Measurements from ENCODE around the gene BTBD19.

GRCh38 chr1:44846985-44847384, 38.7 kb downstream of the BTBD19 start:
- TF ChIP-seq CTCF (IDR thresholded peaks at IDR 0.05) (no peak), EZH2 (IDR thresholded peaks at IDR 0.05) (no peak), EZH2phosphoT487 (IDR thresholded peaks at IDR 0.05) (no peak)

Data from neural progenitor cell (in vitro differentiated cells).